ENCODE measurements around the gene RARRES2.
"Not testable (repeated sequence)": the region's sequence is repeated elsewhere in the genome, so short reads cannot be mapped to it uniquely, and the experiment has no call there.

GRCh38 chr7:150295027-150295426 lies 46.4 kb downstream of the RARRES2 start:
- TF ChIP-seq, protein P1, sequence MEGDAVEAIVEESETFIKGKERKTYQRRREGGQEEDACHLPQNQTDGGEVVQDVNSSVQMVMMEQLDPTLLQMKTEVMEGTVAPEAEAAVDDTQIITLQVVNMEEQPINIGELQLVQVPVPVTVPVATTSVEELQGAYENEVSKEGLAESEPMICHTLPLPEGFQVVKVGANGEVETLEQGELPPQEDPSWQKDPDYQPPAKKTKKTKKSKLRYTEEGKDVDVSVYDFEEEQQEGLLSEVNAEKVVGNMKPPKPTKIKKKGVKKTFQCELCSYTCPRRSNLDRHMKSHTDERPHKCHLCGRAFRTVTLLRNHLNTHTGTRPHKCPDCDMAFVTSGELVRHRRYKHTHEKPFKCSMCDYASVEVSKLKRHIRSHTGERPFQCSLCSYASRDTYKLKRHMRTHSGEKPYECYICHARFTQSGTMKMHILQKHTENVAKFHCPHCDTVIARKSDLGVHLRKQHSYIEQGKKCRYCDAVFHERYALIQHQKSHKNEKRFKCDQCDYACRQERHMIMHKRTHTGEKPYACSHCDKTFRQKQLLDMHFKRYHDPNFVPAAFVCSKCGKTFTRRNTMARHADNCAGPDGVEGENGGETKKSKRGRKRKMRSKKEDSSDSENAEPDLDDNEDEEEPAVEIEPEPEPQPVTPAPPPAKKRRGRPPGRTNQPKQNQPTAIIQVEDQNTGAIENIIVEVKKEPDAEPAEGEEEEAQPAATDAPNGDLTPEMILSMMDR (IDR thresholded peaks at IDR 0.05; ENCODE audit: borderline replicate concordance, extremely low read depth, low read length, poor library complexity, severe bottlenecking), result not testable (repeated sequence)
- TF ChIP-seq EZH2 (IDR thresholded peaks at IDR 0.05; ENCODE audit: borderline replicate concordance, low read depth, low read length, severe bottlenecking), result not testable (repeated sequence)

Data from DND-41 (cell line).